Ishikawa (cell line): ENCODE results near the gene HSF4.

ENCODE experiments used
- CEBPB ChIP-seq: IDR thresholded peaks from 2 replicates; pipeline ENCODE4 v1.6.1; 2012
- CREB1 ChIP-seq: IDR thresholded peaks from 2 replicates; pipeline ENCODE4 v1.6.1; 2012; ENCODE audit warnings: low read depth
- EGR1 ChIP-seq: IDR thresholded peaks from 2 replicates; pipeline ENCODE4 v1.6.1; 2012
- EP300 ChIP-seq: IDR thresholded peaks from 2 replicates; pipeline ENCODE4 v1.6.1; 2012; ENCODE audit warnings: borderline replicate concordance
- FOXM1 ChIP-seq: IDR thresholded peaks from 2 replicates; pipeline ENCODE4 v1.6.1; 2012; ENCODE audit warnings: low read depth, borderline replicate concordance
- MAX ChIP-seq: IDR thresholded peaks from 2 replicates; pipeline ENCODE4 v1.6.1; 2012
- NFIC ChIP-seq: IDR thresholded peaks from 2 replicates; pipeline ENCODE4 v1.6.1; 2012
- RAD21 ChIP-seq: IDR thresholded peaks from 2 replicates; pipeline ENCODE4 v1.6.1; 2012; ENCODE audit warnings: low read depth
- REST ChIP-seq: IDR thresholded peaks from 2 replicates; pipeline ENCODE4 v1.6.1; 2012; ENCODE audit warnings: low read depth, mild to moderate bottlenecking
- TAF1 ChIP-seq: IDR thresholded peaks from 2 replicates; pipeline ENCODE4 v1.6.1; 2012; ENCODE audit warnings: low read depth, mild to moderate bottlenecking
- TCF12 ChIP-seq: IDR thresholded peaks from 2 replicates; pipeline ENCODE4 v1.6.1; 2012; ENCODE audit warnings: low read depth
- TEAD4 ChIP-seq: IDR thresholded peaks from 2 replicates; pipeline ENCODE4 v1.6.1; 2012
- USF1 ChIP-seq: IDR thresholded peaks from 2 replicates; pipeline ENCODE4 v1.6.1; 2012
- YY1 ChIP-seq: IDR thresholded peaks from 2 replicates; pipeline ENCODE4 v1.6.1; 2012; ENCODE audit warnings: low read depth
- ZBTB7A ChIP-seq: IDR thresholded peaks from 2 replicates; pipeline ENCODE4 v1.6.1; 2012; ENCODE audit warnings: low read depth

Gene HSF4

GRCh38 chr16:67157106-67157748 lies 7.3 kb upstream of the HSF4 start:
- TF ChIP-seq CREB1 (no peak), REST (no peak), EP300 (no peak), ZBTB7A (no peak), MAX (no peak), FOXM1 (no peak), CEBPB (no peak), EGR1 (no peak), TEAD4 (no peak), YY1 (no peak), NFIC (no peak), TAF1 (no peak), TCF12 (no peak), USF1 (no peak), RAD21 (no peak)

- no peak for TF ChIP-seq EGR1
- no peak for TF ChIP-seq RAD21
- no peak for TF ChIP-seq FOXM1
- TF ChIP-seq CREB1, result no peak
- no peak for TF ChIP-seq TEAD4
- TF ChIP-seq YY1, result no peak
- no peak for TF ChIP-seq NFIC
- no peak for TF ChIP-seq MAX
- TF ChIP-seq USF1, result no peak
Measured at GRCh38 chr16:67157892-67158635, 6.5 kb upstream of the HSF4 start.

- TF ChIP-seq USF1 (no peak), TEAD4 (no peak), ZBTB7A (0 out of 2 replicates have a peak, but pooled peaks have one; percentile 38), CREB1 (no peak), NFIC (no peak), YY1 (no peak)
Measured at GRCh38 chr16:67158637-67159600, 5.6 kb upstream of the HSF4 start.

GRCh38 chr16:67161595-67162058 lies 2.9 kb upstream of the HSF4 start:
- TF ChIP-seq NFIC, result no peak
- TF ChIP-seq EP300, result no peak
- no peak for TF ChIP-seq REST
- TF ChIP-seq TEAD4, result no peak
- TF ChIP-seq CEBPB, result no peak
- TF ChIP-seq USF1, result no peak
